WERI-Rb-1 (cell line): ENCODE data around the gene ABI3BP.

ENCODE experiments used
- DNase-seq: peaks from one replicate; pipeline ENCODE4 v3.0.0-alpha.2; 2020
- H3K27ac ChIP-seq: fragments of 250-450 bp; sonication (Bioruptor Pico); 2 replicates; pipeline ENCODE4 v1.5.1; 2020; ENCODE audit warnings: mild to moderate bottlenecking, moderate library complexity
- H3K27me3 ChIP-seq: fragments of 250-450 bp; sonication (Bioruptor Pico); 2 replicates; pipeline ENCODE4 v1.5.1; 2021; ENCODE audit warnings: mild to moderate bottlenecking, low read depth, moderate library complexity; ENCODE audit not compliant: insufficient read depth, severe bottlenecking
- H3K36me3 ChIP-seq: fragments of 250-450 bp; sonication (Bioruptor Pico); 2 replicates; pipeline ENCODE4 v1.5.1; 2020; ENCODE audit warnings: mild to moderate bottlenecking, moderate library complexity
- H3K4me3 ChIP-seq: 2 replicates; pipeline ENCODE4 v1.5.1; 2011; ENCODE audit warnings: low read depth, mild to moderate bottlenecking, control low read depth, low read length
- H3K9me3 ChIP-seq: fragments of 250-450 bp; sonication (Bioruptor Pico); 2 replicates; pipeline ENCODE4 v1.5.1; 2021; ENCODE audit warnings: mild to moderate bottlenecking, moderate library complexity; ENCODE audit not compliant: severe bottlenecking
- CTCF ChIP-seq: IDR thresholded peaks from 2 replicates; pipeline ENCODE4 v1.5.1; 2011; ENCODE audit warnings: low read depth, mild to moderate bottlenecking, control low read depth, inconsistent platforms, low read length

The ABI3BP gene

GRCh38 chr3:100782348-100782747 lies 210.9 kb downstream of the ABI3BP start:
- Histone ChIP-seq H3K4me3 (no peak overlapping the region), H3K27me3 (no peaks in the 10 kb centered on the region), H3K36me3 (no peaks in the 10 kb centered on the region), H3K27ac (no peak overlapping the region), H3K9me3 (no peaks in the 10 kb centered on the region)
- no peak for DNase-seq
- TF ChIP-seq CTCF, result no peak

- H3K27me3 ChIP-seq, result no peaks in the 10 kb centered on the region
- H3K36me3 ChIP-seq, result no peaks in the 10 kb centered on the region
- no peak for DNase-seq
- H3K27ac ChIP-seq, result no peak overlapping the region
- H3K9me3 ChIP-seq, result no peaks in the 10 kb centered on the region
- H3K4me3 ChIP-seq, result no peak overlapping the region
- no peak for TF ChIP-seq CTCF
These were observed 211.9 kb downstream of the ABI3BP start for GRCh38 chr3:100781301-100781700.

- DNase-seq, result no peak
- Histone ChIP-seq H3K9me3 (no peaks in the 10 kb centered on the region), H3K27me3 (no peaks in the 10 kb centered on the region), H3K36me3 (no peaks in the 10 kb centered on the region), H3K27ac (no peak overlapping the region), H3K4me3 (no peak overlapping the region)
- TF ChIP-seq CTCF, result no peak
These were observed 213.1 kb downstream of the ABI3BP start for GRCh38 chr3:100780071-100780622.

DNA sequence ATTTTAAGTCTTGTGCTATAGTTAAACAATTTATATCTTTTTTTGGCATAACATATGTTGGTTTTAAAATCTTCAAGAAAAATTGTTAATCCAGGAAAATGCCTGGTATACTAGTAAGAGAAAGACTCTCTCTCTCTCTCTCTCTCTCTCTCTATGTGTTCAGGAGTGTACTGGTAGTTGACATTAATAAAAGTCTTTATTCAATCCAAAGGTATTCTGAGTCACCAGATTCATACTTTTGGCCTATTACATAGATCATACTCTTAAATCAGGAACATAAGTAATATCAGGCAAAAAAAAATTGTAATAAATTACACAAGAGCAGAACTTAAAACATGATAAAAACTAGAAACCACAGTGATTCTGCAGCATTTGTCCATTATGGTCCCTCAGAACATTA lies 213.7 kb downstream of the ABI3BP start:
- no peak overlapping the region for H3K4me3 ChIP-seq
- H3K36me3 ChIP-seq, result no peaks in the 10 kb centered on the region
- H3K27me3 ChIP-seq, result no peaks in the 10 kb centered on the region
- no peak overlapping the region for H3K27ac ChIP-seq
- DNase-seq, result no peak
- H3K9me3 ChIP-seq, result no peaks in the 10 kb centered on the region
- TF ChIP-seq CTCF, result no peak

GRCh38 chr3:100777271-100777670 lies 215.9 kb downstream of the ABI3BP start:
- TF ChIP-seq CTCF, result no peak
- Histone ChIP-seq H3K4me3 (no peak overlapping the region), H3K27me3 (no peaks in the 10 kb centered on the region), H3K27ac (no peak overlapping the region), H3K36me3 (no peaks in the 10 kb centered on the region), H3K9me3 (no peaks in the 10 kb centered on the region)
- no peak for DNase-seq

DNA sequence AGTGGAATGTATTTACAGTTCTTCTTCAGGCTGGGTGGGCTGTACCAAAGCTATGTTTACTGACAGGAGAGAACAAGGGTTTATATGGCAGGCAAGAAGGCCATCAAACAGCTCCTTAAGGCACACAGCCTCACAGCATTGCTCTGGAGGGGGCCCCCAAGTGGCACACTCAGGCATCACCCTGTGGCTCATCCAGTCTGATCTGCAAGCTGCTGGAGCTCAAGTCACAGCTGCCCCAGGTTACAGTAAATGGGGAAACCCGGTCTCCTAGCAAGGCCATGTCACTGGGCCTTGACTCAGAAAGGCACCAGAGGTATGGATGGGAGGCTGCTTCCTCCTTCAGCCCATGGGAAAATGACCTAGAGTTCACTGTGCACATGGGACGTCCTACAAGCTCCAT lies 216.5 kb downstream of the ABI3BP start:
- H3K36me3 ChIP-seq, result no peaks in the 10 kb centered on the region
- DNase-seq, result peak; percentile 13
- no peaks in the 10 kb centered on the region for H3K27me3 ChIP-seq
- H3K9me3 ChIP-seq, result no peaks in the 10 kb centered on the region
- peak; percentile 54 for TF ChIP-seq CTCF
- no peak overlapping the region for H3K4me3 ChIP-seq
- no peak overlapping the region for H3K27ac ChIP-seq
